Sigmoid colon (tissue), 4 donors: ENCODE measurements around the gene TATDN3.

ENCODE experiments used
- CTCF ChIP-seq, 4 experiments: fragments of 450-650 bp in 3 of 4; fragments of 200-600 bp in 1 of 4; IDR thresholded peaks; one replicate each; pipeline ENCODE4 v1.5.1; 2016 to 2019; ENCODE audit warnings: antibody characterized with exemption in 4 of 4, mild to moderate bottlenecking in 3 of 4, moderate library complexity in 2 of 4
- EP300 ChIP-seq, 4 donors: sonication (generic); formaldehyde crosslinking; IDR thresholded peaks; one replicate each; pipeline ENCODE4 v1.6.1; 2017; ENCODE audit warnings: antibody characterized with exemption in 4 of 4
- POLR2A ChIP-seq, 2 donors: fragments of 450-650 bp; IDR thresholded peaks; one replicate each; pipeline ENCODE4 v1.6.1; 2016; ENCODE audit warnings: antibody characterized with exemption in 2 of 2, mild to moderate bottlenecking in 2 of 2, moderate library complexity in 2 of 2
- POLR2AphosphoS5 ChIP-seq, 4 donors: sonication (generic); formaldehyde crosslinking; IDR thresholded peaks; one replicate each; pipeline ENCODE4 v1.6.1; 2017; ENCODE audit warnings: antibody characterized with exemption in 4 of 4

- TF ChIP-seq CTCF (IDR thresholded peaks at IDR 0.05) (no peak), POLR2AphosphoS5 (IDR thresholded peaks at IDR 0.05) (no peak), POLR2A (IDR thresholded peaks at IDR 0.05) (no peak), EP300 (IDR thresholded peaks at IDR 0.05) (no peak)
Observed at GRCh38 chr1:212752252-212752933, 39.3 kb upstream of the TATDN3 start.
